Parietal lobe (tissue), 2 donors: ENCODE data around the gene CYP21A2. TPM values are rescaled to one million over a fixed set of nuclear protein-coding genes. Genes with fewer than 3 reads are reported as not detected.

ENCODE experiments used
- small RNA-seq: library from RNA; depleted of rRNA; stranded (forward); fragments of <200 nt; gene quantifications from one replicate; pipeline ENCODE3, GENCODE V24; 2014; ENCODE audit warnings: low replicate concordance
- total RNA-seq: library from RNA; depleted of rRNA; stranded (reverse); fragments of >200 nt; gene quantifications from one replicate; pipeline ENCODE4 v1.2.3, GENCODE V29; 2014

CYP21A2 gene
- not detected for total RNA-seq

GRCh38 chr6:32037598-32038524, at the start of gene CYP21A2:
Gene CYP21A2 (plus strand): TSS chr6:32038415. CDS start chr6:32038423, 8 bp downstream.

DNA sequence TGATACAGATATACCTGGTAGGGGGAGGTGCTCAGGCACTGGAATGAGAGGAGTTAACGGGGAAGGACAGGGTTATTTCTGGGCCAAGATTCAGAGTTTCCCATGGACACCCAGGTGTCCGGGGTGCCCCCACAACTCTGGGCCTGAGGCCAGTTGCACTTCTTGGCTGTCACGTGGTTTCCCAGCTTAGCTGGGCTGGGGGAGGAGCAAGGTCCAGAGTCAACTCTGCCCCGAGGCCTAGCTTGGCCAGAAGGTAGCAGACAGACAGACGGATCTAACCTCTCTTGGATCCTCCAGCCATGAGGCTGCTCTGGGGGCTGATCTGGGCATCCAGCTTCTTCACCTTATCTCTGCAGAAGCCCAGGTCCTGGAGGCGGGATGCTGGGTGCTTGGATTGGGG, 23.7 kb upstream of the CYP21A2 start, which contains the start of gene C4B:
TSS of gene C4B (plus strand) at position 249 of the 400 bp plus-strand sequence. CDS start at position 300, 51 bp downstream.

Small RNA genes within 50 kb of the gene (small RNA-seq; reads per million reads assigned to genes)
- not detected for gene RNA5SP206

Other genes with a start within 250 kb of the CYP21A2 start
- 57.9 TPM for gene VARS1, start 242.7 kb upstream of the CYP21A2 start, total RNA-seq
- gene LSM2, start 231.4 kb upstream of the CYP21A2 start, total RNA-seq: 15.3 TPM
- 3.1 TPM for gene HSPA1L, start 223.1 kb upstream of the CYP21A2 start, total RNA-seq
- gene HSPA1A, start 222.9 kb upstream of the CYP21A2 start, total RNA-seq: 170 TPM
- 217 TPM for gene HSPA1B, start 210.7 kb upstream of the CYP21A2 start, total RNA-seq
- gene NEU1, start 175.6 kb upstream of the CYP21A2 start, total RNA-seq: 17.5 TPM
- gene SLC44A4, start 159.4 kb upstream of the CYP21A2 start, total RNA-seq: not detected
- gene EHMT2, start 140.7 kb upstream of the CYP21A2 start, total RNA-seq: 114 TPM
- gene ZBTB12, start 136.3 kb upstream of the CYP21A2 start, total RNA-seq: 31.0 TPM
- gene C2, start 110.7 kb upstream of the CYP21A2 start, total RNA-seq: 3.1 TPM
- gene CFB, start 92.3 kb upstream of the CYP21A2 start, total RNA-seq: 1.9 TPM
- 46.6 TPM for gene NELFE, start 79.4 kb upstream of the CYP21A2 start, total RNA-seq
- 66.7 TPM for gene SKIC2, start 79.2 kb upstream of the CYP21A2 start, total RNA-seq
- 10.0 TPM for gene DXO, start 66.3 kb upstream of the CYP21A2 start, total RNA-seq
- 20.7 TPM for gene C4A, start 56.4 kb upstream of the CYP21A2 start, total RNA-seq
- 8.8 TPM for gene C4B, start 23.6 kb upstream of the CYP21A2 start, total RNA-seq
- 8.1 TPM for gene TNXB, start 70.9 kb downstream of the CYP21A2 start, total RNA-seq
- 31.6 TPM for gene ATF6B, start 89.8 kb downstream of the CYP21A2 start, total RNA-seq
- gene FKBPL, start 91.9 kb downstream of the CYP21A2 start, total RNA-seq: 3.1 TPM
- 1.9 TPM for gene PRRT1, start 113.5 kb downstream of the CYP21A2 start, total RNA-seq
- gene PPT2, start 115.7 kb downstream of the CYP21A2 start, total RNA-seq: 17.2 TPM
- gene EGFL8, start 126.2 kb downstream of the CYP21A2 start, total RNA-seq: 5.9 TPM
- 19.1 TPM for gene AGPAT1, start 137.7 kb downstream of the CYP21A2 start, total RNA-seq
- 49.8 TPM for gene RNF5, start 140.0 kb downstream of the CYP21A2 start, total RNA-seq
- 0.63 TPM for gene AGER, start 145.8 kb downstream of the CYP21A2 start, total RNA-seq
- gene PBX2, start 151.8 kb downstream of the CYP21A2 start, total RNA-seq: 27.2 TPM
- gene GPSM3, start 154.2 kb downstream of the CYP21A2 start, total RNA-seq: 0.63 TPM
- 8.8 TPM for gene NOTCH4, start 185.7 kb downstream of the CYP21A2 start, total RNA-seq